ENCODE data around the gene TVP23C.

TVP23C gene

GRCh38 chr17:15462976-15463772, 100.1 kb downstream of the TVP23C start:
- DNase-seq = no peak

- DNase-seq = no peak
Observed at GRCh38 chr17:15457723-15458094, 105.6 kb downstream of the TVP23C start.

- DNase-seq = no peak
Observed at GRCh38 chr17:15456972-15457722, 106.1 kb downstream of the TVP23C start.

- no peak for DNase-seq
Observed at GRCh38 chr17:15456496-15456895, 106.8 kb downstream of the TVP23C start.

GRCh38 chr17:15454346-15454745, 108.9 kb downstream of the TVP23C start:
- no peak for DNase-seq

GRCh38 chr17:15453782-15454181, 109.5 kb downstream of the TVP23C start:
- DNase-seq = no peak

- DNase-seq = no peak
Observed at GRCh38 chr17:15453246-15453645, 110.0 kb downstream of the TVP23C start.

GRCh38 chr17:15452746-15453145, 110.5 kb downstream of the TVP23C start:
- no peak for DNase-seq
